ENCODE data around the gene OR10AD1. TPM values are rescaled to one million over a fixed set of nuclear protein-coding genes. Genes with fewer than 3 reads are reported as not detected.

The OR10AD1 gene
- total and polyA plus RNA-seq, 9 of the 15 experiments (the other 6 are each of a cell fraction or from before 2014, with no cell fraction given): not detected

GRCh38 chr12:48197971-48198671 is 5.0 kb downstream of the OR10AD1 start (continued):
- TF ChIP-seq MAFG (tag; conservative IDR thresholded peaks at IDR 0.05): no peak
- TF ChIP-seq MTF1 (CRISPR knock-in tag; IDR thresholded peaks at IDR 0.05; ENCODE audit: borderline replicate concordance): no peak
- no peak for TF ChIP-seq BCOR (IDR thresholded peaks at IDR 0.05)
- TF ChIP-seq KAT2B (IDR thresholded peaks at IDR 0.05; ENCODE audit: low read depth, low read length): no peak
- TF ChIP-seq ZNF609 (CRISPR knock-in tag; IDR thresholded peaks at IDR 0.05; ENCODE audit: borderline replicate concordance): no peak
- TF ChIP-seq C11orf30 (IDR thresholded peaks at IDR 0.05; ENCODE audit: low read depth): no peak; the same call in 1 of the 2 replicates
- TF ChIP-seq CREB3L1 (IDR thresholded peaks at IDR 0.05; ENCODE audit: borderline replicate concordance, low read depth): peak; percentile 73
- peak; percentile 97 for TF ChIP-seq PHF8 (IDR thresholded peaks at IDR 0.05; ENCODE audit: borderline replicate concordance, low read length)
- TF ChIP-seq MCM5 (IDR thresholded peaks at IDR 0.05; ENCODE audit: low read depth): no peak
- TF ChIP-seq ZNF280B (CRISPR knock-in tag; IDR thresholded peaks at IDR 0.05): no peak
- TF ChIP-seq NRF1 (conservative IDR thresholded peaks at IDR 0.05 in 1 of 2, IDR thresholded peaks at IDR 0.05 in 1 of 2): peak; percentile 87 to 90
- TF ChIP-seq ZFP1 (CRISPR knock-in tag; IDR thresholded peaks at IDR 0.05): no peak
- TF ChIP-seq ZNF24 (IDR thresholded peaks at IDR 0.05): no peak
- TF ChIP-seq RBFOX2 (IDR thresholded peaks at IDR 0.05; ENCODE audit: low read depth, low read length): peak; percentile 99
- no peak for TF ChIP-seq ARHGAP35 (IDR thresholded peaks at IDR 0.05; ENCODE audit: partially characterized antibody)
- TF ChIP-seq, protein P1, sequence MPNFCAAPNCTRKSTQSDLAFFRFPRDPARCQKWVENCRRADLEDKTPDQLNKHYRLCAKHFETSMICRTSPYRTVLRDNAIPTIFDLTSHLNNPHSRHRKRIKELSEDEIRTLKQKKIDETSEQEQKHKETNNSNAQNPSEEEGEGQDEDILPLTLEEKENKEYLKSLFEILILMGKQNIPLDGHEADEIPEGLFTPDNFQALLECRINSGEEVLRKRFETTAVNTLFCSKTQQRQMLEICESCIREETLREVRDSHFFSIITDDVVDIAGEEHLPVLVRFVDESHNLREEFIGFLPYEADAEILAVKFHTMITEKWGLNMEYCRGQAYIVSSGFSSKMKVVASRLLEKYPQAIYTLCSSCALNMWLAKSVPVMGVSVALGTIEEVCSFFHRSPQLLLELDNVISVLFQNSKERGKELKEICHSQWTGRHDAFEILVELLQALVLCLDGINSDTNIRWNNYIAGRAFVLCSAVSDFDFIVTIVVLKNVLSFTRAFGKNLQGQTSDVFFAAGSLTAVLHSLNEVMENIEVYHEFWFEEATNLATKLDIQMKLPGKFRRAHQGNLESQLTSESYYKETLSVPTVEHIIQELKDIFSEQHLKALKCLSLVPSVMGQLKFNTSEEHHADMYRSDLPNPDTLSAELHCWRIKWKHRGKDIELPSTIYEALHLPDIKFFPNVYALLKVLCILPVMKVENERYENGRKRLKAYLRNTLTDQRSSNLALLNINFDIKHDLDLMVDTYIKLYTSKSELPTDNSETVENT (CRISPR knock-in tag; IDR thresholded peaks at IDR 0.05): 0 out of 2 replicates have a peak, but pooled peaks have one; percentile 25
- TF ChIP-seq CBFA2T2 (conservative IDR thresholded peaks at IDR 0.05): no peak
- TF ChIP-seq RNF2 (IDR thresholded peaks at IDR 0.05): no peak
- peak; percentile 87 for TF ChIP-seq CREM (IDR thresholded peaks at IDR 0.05; ENCODE audit: low read depth)

Data from K562 (cell line).